ENCODE results near the gene IL13RA1. TPM values are rescaled to one million over a fixed set of nuclear protein-coding genes. Genes with fewer than 3 reads are reported as not detected.

The IL13RA1 gene
- total and polyA plus RNA-seq, 10 of the 15 experiments (the other 5 are each of a cell fraction or from before 2014, with no cell fraction given), result 2.3 to 14.2 (median 8.4) TPM

- H3K9me3 ChIP-seq (replicated peaks; ENCODE audit: control insufficient read depth, insufficient read depth, low read length), result no peaks in the 10 kb centered on the region
- H4K20me1 ChIP-seq (ENCODE audit: control insufficient read depth, insufficient read depth), result no peaks in the 10 kb centered on the region
- no peaks in the 10 kb centered on the region for H3K4me1 ChIP-seq (ENCODE audit: control insufficient read depth, insufficient read depth, low read length)
- in situ Hi-C loops (cut with MboI) (no loop called here), intact Hi-C loops (cut with micrococcal nuclease; ENCODE audit: unreplicated experiment) (no loop called here)
- no peak overlapping the region for H3K4me2 ChIP-seq (ENCODE audit: control insufficient read depth, insufficient read depth)
- ChIA-PET SMC1A (ENCODE audit: uncharacterized antibody, unreplicated experiment) (interaction anchor here (0.9 to 1.3 kb wide), 2 partner anchors 11 to 34 kb away, joined by 4 read pairs; no protein-coding TSS in a partner anchor), POLR2A (no interaction called here), CTCF (interaction anchor here (1.6 to 2.4 kb wide), 3 partner anchors 13 to 147 kb away, joined by 3 to 10 read pairs (median 6); no protein-coding TSS in a partner anchor), RAD21 (ENCODE audit: unreplicated experiment) (no interaction called here)
- ATAC-seq (no peak), DNase-seq (ENCODE audit: low read depth, low spot score) (no peak), FAIRE-seq (no peak)
- BruUV-seq (replicated peaks), result no TSS peak
- no peaks in the 10 kb centered on the region for H3K36me3 ChIP-seq (ENCODE audit: control insufficient read depth in 2 of 2, insufficient read depth in 2 of 2, low read length in 1 of 2)
- no peak for TF ChIP-seq SIN3A (IDR thresholded peaks at IDR 0.05; ENCODE audit: low read depth, low read length)
- no peak for TF ChIP-seq SREBF1 (IDR thresholded peaks at IDR 0.05; ENCODE audit: low read length)
- no peak for TF ChIP-seq EGR1 (IDR thresholded peaks at IDR 0.05; ENCODE audit: borderline replicate concordance in 1 of 2, low read depth in 2 of 2, low read length in 2 of 2)
- no peak for TF ChIP-seq MEF2B (IDR thresholded peaks at IDR 0.05; ENCODE audit: partially characterized antibody, poor library complexity, severe bottlenecking)
- no peak for TF ChIP-seq ZNF622 (IDR thresholded peaks at IDR 0.05)
- no peak for TF ChIP-seq ZNF687 (IDR thresholded peaks at IDR 0.05)
- TF ChIP-seq SMC3 (IDR thresholded peaks at IDR 0.05; ENCODE audit: borderline replicate concordance, low read length), result no peak
- no peak for TF ChIP-seq USF1 (IDR thresholded peaks at IDR 0.05; ENCODE audit: borderline replicate concordance, extremely low read length, insufficient read depth, low read depth, low read length)
- no peak for TF ChIP-seq ZBTB33 (IDR thresholded peaks at IDR 0.05)
- no peak for TF ChIP-seq E4F1 (IDR thresholded peaks at IDR 0.05; ENCODE audit: borderline replicate concordance, partially characterized antibody)
- TF ChIP-seq CHD4 (IDR thresholded peaks at IDR 0.05), result no peak
- no peak for TF ChIP-seq RELA (IDR thresholded peaks at IDR 0.05; ENCODE audit: borderline replicate concordance, partially characterized antibody)
- no peaks in the 10 kb centered on the region for H3K79me2 ChIP-seq (ENCODE audit: control insufficient read depth, insufficient read depth, low read length)
- H3K27me3 ChIP-seq (replicated peaks in 1 of 2; ENCODE audit: control insufficient read depth in 2 of 2, insufficient read depth in 2 of 2, low read length in 1 of 2), result no peaks in the 10 kb centered on the region
- WGBS (ENCODE audit: insufficient coverage, insufficient replicate concordance, low lambda C conversion rate, missing lambda C conversion rate), result 73% methylated on average over 5 of the region's 5 CpGs
- no peak overlapping the region for H3K9ac ChIP-seq (ENCODE audit: control insufficient read depth, insufficient read depth, low read length)
- no peak overlapping the region for H3K27ac ChIP-seq (ENCODE audit: control insufficient read depth, insufficient read depth)
- no peak overlapping the region for H3K4me3 ChIP-seq
- no peak overlapping the region for H2AFZ ChIP-seq (ENCODE audit: control insufficient read depth, low read depth, low read length)
These were observed 46.4 kb downstream of the IL13RA1 start for GRCh38 chrX:118773782-118774181.
